Spinal cord (tissue), 10 donors: ENCODE data around the gene USP16. TPM values are rescaled to one million over a fixed set of nuclear protein-coding genes. Genes with fewer than 3 reads are reported as not detected.
A peak's percentile ranks its signal among the peaks of the same experiment; 100 is the strongest.

ENCODE experiments used
- DNase-seq, 6 donors: peaks; one replicate each; pipeline versions ENCODE4 v3.0.0 to v3.0.0-alpha.2; 2013 to 2015; ENCODE audit warnings: low spot score in 6 of 6, low read depth in 4 of 6
- H3K27ac ChIP-seq: one replicate; pipeline ENCODE4 v1.5.1; 2013; ENCODE audit warnings: low read depth, low read length, control low read depth
- H3K27me3 ChIP-seq: one replicate; pipeline ENCODE4 v1.6.1; 2013; ENCODE audit warnings: low read length; ENCODE audit not compliant: control insufficient read depth, insufficient read depth
- H3K36me3 ChIP-seq: one replicate; pipeline ENCODE4 v1.6.1; 2013; ENCODE audit warnings: low read length; ENCODE audit not compliant: control insufficient read depth, insufficient read depth
- H3K4me1 ChIP-seq: one replicate; pipeline ENCODE4 v1.6.1; 2013; ENCODE audit warnings: low read length; ENCODE audit not compliant: control insufficient read depth, insufficient read depth
- H3K4me3 ChIP-seq: one replicate; pipeline ENCODE4 v1.5.1; 2013; ENCODE audit warnings: low read depth, low read length, control low read depth
- H3K9me3 ChIP-seq: one replicate; pipeline ENCODE4 v1.6.1; 2013; ENCODE audit warnings: low read length; ENCODE audit not compliant: control insufficient read depth, insufficient read depth
- WGBS: methylation state at CpG from one replicate; pipeline ENCODE4 v1.1.5; 2013; ENCODE audit warnings: missing lambda C conversion rate; ENCODE audit not compliant: insufficient coverage; 5-methylcytosine and 5-hydroxymethylcytosine counted together
- polyA plus RNA-seq, 2 donors: library from polyadenylated mRNA; unstranded; fragments of 120-200 nt; gene quantifications; one replicate each; pipeline ENCODE4 v1.2.1, GENCODE V29; 2013; ENCODE audit not compliant: insufficient read length in 2 of 2
- total RNA-seq, 2 donors: library from RNA; depleted of rRNA in 1 of 2; stranded (reverse); fragments of 120-200 nt in 1 of 2; fragments of >200 nt in 1 of 2; gene quantifications; one replicate each; pipeline versions ENCODE4 v1.2.3 to v1.2.4, GENCODE V29; 2013 to 2014
- donor health status: healthy.

The USP16 gene
- total and polyA plus RNA-seq, 4 donors, result 41.4 to 52.2 (median 49.0) TPM

DNA sequence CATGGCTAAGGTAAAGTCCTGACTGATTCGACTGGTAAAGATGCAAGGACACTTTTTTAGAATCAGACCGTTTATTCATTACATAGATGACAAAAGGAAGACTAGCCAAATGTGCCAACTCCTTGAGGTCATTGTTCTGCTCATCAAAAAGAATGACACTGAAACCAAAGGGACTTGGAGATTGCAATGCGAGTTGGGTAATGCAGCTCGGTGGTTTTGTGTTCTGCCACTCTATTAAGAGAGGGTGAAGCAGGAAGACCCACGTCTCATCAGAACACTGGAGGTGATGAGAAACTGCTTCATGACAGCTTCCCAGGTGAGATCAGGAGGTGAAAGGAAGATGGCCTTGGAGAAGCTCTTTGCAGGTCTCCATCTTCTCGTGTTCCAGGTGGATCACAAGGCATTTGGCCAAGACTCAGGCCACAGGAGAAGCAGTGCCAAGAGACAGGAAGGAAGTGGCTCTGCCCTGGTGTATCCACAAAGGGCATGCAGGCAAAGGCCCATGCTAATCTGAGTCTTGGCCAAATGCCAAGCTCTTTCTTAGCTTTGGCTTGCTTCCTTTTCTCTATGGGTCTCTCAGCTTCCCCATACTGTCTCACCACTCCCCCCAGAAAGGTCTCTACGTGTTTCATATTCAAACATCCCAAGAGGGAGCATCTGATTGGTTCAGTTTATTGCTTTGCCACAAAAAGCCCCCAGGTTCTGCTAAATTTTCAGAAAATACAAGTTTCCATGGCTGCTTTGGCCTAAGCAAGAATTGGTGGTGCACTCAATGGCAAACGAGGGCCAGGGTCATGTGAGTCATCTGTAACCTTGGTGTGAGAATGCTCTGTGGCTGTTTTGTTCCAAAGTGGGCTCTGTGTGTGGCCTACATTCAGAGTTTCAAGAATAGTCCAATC is 54.6 kb downstream of the USP16 start:
- no peak overlapping the region for H3K4me3 ChIP-seq
- no peaks in the 10 kb centered on the region for H3K27me3 ChIP-seq
- H3K4me1 ChIP-seq, result peaks cover 4% of the 10 kb centered on the region
- no peaks in the 10 kb centered on the region for H3K9me3 ChIP-seq
- peak in 1 of 6 donors; percentile 32 for DNase-seq
- WGBS, result 76% methylated on average over 7 of the region's 8 CpGs
- H3K27ac ChIP-seq, result no peak overlapping the region
- H3K36me3 ChIP-seq, result no peaks in the 10 kb centered on the region

GRCh38 chr21:29080454-29080941 is 56.0 kb downstream of the USP16 start:
- H3K36me3 ChIP-seq, result no peaks in the 10 kb centered on the region
- H3K4me3 ChIP-seq, result no peak overlapping the region
- no peaks in the 10 kb centered on the region for H3K9me3 ChIP-seq
- H3K27me3 ChIP-seq, result no peaks in the 10 kb centered on the region
- WGBS, result 85% methylated on average over 5 of the region's 6 CpGs
- H3K27ac ChIP-seq, result no peak overlapping the region
- H3K4me1 ChIP-seq, result peaks cover 4% of the 10 kb centered on the region
- no peak for DNase-seq

DNA sequence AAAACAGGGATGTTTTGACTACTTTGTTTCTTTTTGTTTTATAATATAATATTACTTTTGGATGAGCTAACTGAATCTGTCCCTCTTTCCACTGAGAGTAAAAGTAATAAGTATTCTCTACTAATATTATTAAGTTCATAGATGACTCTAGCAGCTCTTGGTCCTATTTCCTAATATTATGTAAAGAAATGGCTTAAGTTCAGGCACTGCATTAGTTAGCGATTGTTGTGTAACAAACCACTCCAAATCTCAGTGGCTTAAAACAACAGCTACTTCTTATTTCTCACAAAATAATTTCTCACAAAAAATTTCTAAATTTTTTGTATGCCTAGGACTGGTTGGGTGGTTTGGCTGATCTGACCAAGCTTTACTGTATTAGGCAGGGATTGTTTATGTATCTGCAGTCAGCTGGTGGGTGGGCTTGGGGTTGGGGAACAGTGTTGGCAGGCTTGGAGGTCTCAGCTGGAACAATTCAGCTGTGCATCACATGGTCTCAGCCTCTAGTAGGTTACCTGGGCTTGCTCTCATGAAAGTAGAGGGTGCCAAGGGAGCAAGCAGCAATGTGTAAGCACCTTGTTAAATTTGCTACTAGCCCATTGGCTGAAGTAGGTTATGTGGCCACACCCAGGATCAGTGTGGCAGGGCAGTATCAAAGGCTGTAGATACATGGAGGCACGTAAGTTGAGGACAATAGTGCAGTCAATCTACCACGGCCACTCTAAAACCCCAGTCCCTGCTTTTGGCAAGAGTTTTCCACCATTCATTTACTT is 57.8 kb downstream of the USP16 start:
- 67% methylated on average over 1 of the region's 3 CpGs for WGBS
- Histone ChIP-seq H3K4me1 (no peaks in the 10 kb centered on the region), H3K4me3 (no peak overlapping the region), H3K9me3 (no peaks in the 10 kb centered on the region), H3K27ac (no peak overlapping the region), H3K27me3 (no peaks in the 10 kb centered on the region), H3K36me3 (no peaks in the 10 kb centered on the region)
- no peak for DNase-seq

GRCh38 chr21:29083306-29083705 is 58.8 kb downstream of the USP16 start:
- Histone ChIP-seq H3K36me3 (no peaks in the 10 kb centered on the region), H3K4me3 (no peak overlapping the region), H3K4me1 (no peaks in the 10 kb centered on the region), H3K27me3 (no peaks in the 10 kb centered on the region), H3K27ac (no peak overlapping the region), H3K9me3 (no peaks in the 10 kb centered on the region)
- DNase-seq, result no peak
- no CpG with 5 or more reads among the region's 3 CpGs for WGBS

GRCh38 chr21:29084372-29084771 is 59.9 kb downstream of the USP16 start:
- H3K9me3 ChIP-seq, result no peaks in the 10 kb centered on the region
- no peaks in the 10 kb centered on the region for H3K36me3 ChIP-seq
- no peaks in the 10 kb centered on the region for H3K27me3 ChIP-seq
- DNase-seq, result no peak
- H3K27ac ChIP-seq, result no peak overlapping the region
- WGBS, result no CpG with 5 or more reads among the region's 2 CpGs
- H3K4me3 ChIP-seq, result no peak overlapping the region
- H3K4me1 ChIP-seq, result no peaks in the 10 kb centered on the region

- no peak for DNase-seq
- no peaks in the 10 kb centered on the region for H3K27me3 ChIP-seq
- H3K4me1 ChIP-seq, result peaks cover 1% of the 10 kb centered on the region
- H3K27ac ChIP-seq, result no peak overlapping the region
- no peaks in the 10 kb centered on the region for H3K36me3 ChIP-seq
- H3K4me3 ChIP-seq, result no peak overlapping the region
- WGBS, result no CpG with 5 or more reads among the region's 8 CpGs
- no peaks in the 10 kb centered on the region for H3K9me3 ChIP-seq
Observed at GRCh38 chr21:29085106-29085752, 60.8 kb downstream of the USP16 start.

GRCh38 chr21:29091033-29091432 is 66.6 kb downstream of the USP16 start:
- Histone ChIP-seq H3K4me1 (peaks cover 4% of the 10 kb centered on the region), H3K36me3 (no peaks in the 10 kb centered on the region), H3K9me3 (no peaks in the 10 kb centered on the region), H3K27ac (no peak overlapping the region), H3K4me3 (no peak overlapping the region), H3K27me3 (no peaks in the 10 kb centered on the region)
- WGBS, result no CpG with 5 or more reads among the region's 1 CpG
- no peak for DNase-seq

- Histone ChIP-seq H3K9me3 (no peaks in the 10 kb centered on the region), H3K27me3 (no peaks in the 10 kb centered on the region), H3K27ac (no peak overlapping the region), H3K36me3 (no peaks in the 10 kb centered on the region), H3K4me1 (peaks cover 4% of the 10 kb centered on the region), H3K4me3 (no peak overlapping the region)
- no peak for DNase-seq
- 71% methylated on average over 7 of the region's 9 CpGs for WGBS
Observed at GRCh38 chr21:29092102-29092959, 67.9 kb downstream of the USP16 start.
